ENCODE measurements around the gene SVIL.

DNA sequence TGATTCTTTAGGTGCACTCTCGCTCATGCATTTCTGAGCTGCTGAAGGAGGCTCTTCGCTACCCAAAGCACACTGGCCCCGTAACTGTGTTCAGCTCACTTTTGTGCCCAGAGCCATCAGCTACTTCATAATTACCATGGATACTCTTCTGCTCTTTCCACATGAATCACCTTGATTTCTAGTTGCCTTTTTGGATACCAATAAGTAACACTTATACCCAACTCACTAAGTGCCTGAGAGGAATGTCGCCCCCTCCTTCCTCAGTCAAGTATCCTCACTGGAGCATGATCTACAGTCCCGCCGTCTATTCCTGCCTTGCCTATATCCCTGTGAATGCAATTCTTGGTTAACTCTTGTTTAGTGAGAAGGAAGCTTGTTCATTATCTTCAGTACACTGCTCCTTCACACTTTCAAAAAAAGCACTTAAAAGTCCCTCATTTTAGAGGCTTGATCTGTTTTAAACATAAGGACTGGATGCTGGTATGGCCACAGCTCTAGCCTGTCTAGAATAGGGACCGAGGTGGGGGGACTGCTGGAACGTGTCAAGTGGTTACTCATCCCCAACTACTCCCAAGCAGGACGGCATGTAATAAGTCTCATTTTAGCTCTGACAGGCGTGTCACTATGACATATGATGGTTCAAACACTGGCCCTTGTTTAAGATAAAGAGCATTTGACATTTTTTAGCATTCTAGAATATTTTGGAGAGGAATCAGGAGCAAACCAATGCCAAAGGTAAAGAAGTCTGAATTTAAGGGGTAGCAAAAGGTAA, 23.7 kb downstream of the SVIL start:
- no peak for TF ChIP-seq YY1 (IDR thresholded peaks at IDR 0.05; ENCODE audit: insufficient read depth, insufficient read length)
- TF ChIP-seq ZNF274 (IDR thresholded peaks at IDR 0.05; ENCODE audit: low read depth, low read length): no peak
